Chondrocyte (in vitro differentiated cells): ENCODE results near the gene AGRN. TPM values are rescaled to one million over a fixed set of nuclear protein-coding genes. Genes with fewer than 3 reads are reported as not detected.
"Not testable (repeated sequence)": the region's sequence is repeated elsewhere in the genome, so short reads cannot be mapped to it uniquely, and the experiment has no call there.

Experiments
- DNase-seq: peaks from one replicate; pipeline ENCODE4 v3.0.0; 2021; ENCODE audit warnings: mixed read lengths, low spot score
- H3K27ac Mint-ChIP-seq: one replicate; pipeline ENCODE4 v1.8.0; 2021; ENCODE audit warnings: mild to moderate bottlenecking, moderate library complexity, mixed read lengths; ENCODE audit not compliant: unreplicated experiment
- H3K27me3 Mint-ChIP-seq: 2 replicates; pipeline ENCODE4 v1.8.0; 2021; ENCODE audit warnings: low read depth, mixed read lengths
- H3K36me3 Mint-ChIP-seq: 2 replicates; pipeline ENCODE4 v1.8.0; 2021; ENCODE audit warnings: low read depth, mixed read lengths
- H3K4me1 Mint-ChIP-seq: 2 replicates; pipeline ENCODE4 v1.8.0; 2021; ENCODE audit warnings: low read depth, mild to moderate bottlenecking, mixed read lengths
- H3K4me3 Mint-ChIP-seq: one replicate; pipeline ENCODE4 v1.8.0; 2021; ENCODE audit warnings: mild to moderate bottlenecking, moderate library complexity, mixed read lengths; ENCODE audit not compliant: unreplicated experiment
- H3K9me3 Mint-ChIP-seq: 2 replicates; pipeline ENCODE4 v1.8.0; 2021; ENCODE audit warnings: low read depth, mixed read lengths
- total RNA-seq: library from RNA; stranded (reverse); gene quantifications from 3 replicates; pipeline ENCODE4 v1.2.1, GENCODE V29; 2021
- TF ChIP-seq, protein P1 (sequence below): fragments of 200-600 bp; sonication (generic); IDR thresholded peaks from 2 replicates; pipeline ENCODE4 v1.5.0; 2021; ENCODE audit warnings: antibody characterized with exemption, mild to moderate bottlenecking, moderate library complexity

AGRN gene
- total RNA-seq, 1 donor from 2014 or later = 221 TPM

GRCh38 chr1:1013105-1013921, 6.6 kb upstream of the AGRN start, which contains the start of gene ISG15:
TSS of gene ISG15 (plus strand) at chr1:1013497. CDS start at chr1:1013574, 77 bp downstream.
- Mint-ChIP-seq H3K4me3 (peak within 1 kb of the TSS; percentile 86), H3K9me3 (no peaks in the 10 kb centered on the region), H3K27ac (peak within 1 kb of the TSS; percentile 96), H3K4me1 (peaks cover 22% of the 10 kb centered on the region), H3K27me3 (no peaks in the 10 kb centered on the region), H3K36me3 (peaks cover 2% of the 10 kb centered on the region)
- DNase-seq = no peak
- TF ChIP-seq, protein P1, sequence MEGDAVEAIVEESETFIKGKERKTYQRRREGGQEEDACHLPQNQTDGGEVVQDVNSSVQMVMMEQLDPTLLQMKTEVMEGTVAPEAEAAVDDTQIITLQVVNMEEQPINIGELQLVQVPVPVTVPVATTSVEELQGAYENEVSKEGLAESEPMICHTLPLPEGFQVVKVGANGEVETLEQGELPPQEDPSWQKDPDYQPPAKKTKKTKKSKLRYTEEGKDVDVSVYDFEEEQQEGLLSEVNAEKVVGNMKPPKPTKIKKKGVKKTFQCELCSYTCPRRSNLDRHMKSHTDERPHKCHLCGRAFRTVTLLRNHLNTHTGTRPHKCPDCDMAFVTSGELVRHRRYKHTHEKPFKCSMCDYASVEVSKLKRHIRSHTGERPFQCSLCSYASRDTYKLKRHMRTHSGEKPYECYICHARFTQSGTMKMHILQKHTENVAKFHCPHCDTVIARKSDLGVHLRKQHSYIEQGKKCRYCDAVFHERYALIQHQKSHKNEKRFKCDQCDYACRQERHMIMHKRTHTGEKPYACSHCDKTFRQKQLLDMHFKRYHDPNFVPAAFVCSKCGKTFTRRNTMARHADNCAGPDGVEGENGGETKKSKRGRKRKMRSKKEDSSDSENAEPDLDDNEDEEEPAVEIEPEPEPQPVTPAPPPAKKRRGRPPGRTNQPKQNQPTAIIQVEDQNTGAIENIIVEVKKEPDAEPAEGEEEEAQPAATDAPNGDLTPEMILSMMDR = no peak

DNA sequence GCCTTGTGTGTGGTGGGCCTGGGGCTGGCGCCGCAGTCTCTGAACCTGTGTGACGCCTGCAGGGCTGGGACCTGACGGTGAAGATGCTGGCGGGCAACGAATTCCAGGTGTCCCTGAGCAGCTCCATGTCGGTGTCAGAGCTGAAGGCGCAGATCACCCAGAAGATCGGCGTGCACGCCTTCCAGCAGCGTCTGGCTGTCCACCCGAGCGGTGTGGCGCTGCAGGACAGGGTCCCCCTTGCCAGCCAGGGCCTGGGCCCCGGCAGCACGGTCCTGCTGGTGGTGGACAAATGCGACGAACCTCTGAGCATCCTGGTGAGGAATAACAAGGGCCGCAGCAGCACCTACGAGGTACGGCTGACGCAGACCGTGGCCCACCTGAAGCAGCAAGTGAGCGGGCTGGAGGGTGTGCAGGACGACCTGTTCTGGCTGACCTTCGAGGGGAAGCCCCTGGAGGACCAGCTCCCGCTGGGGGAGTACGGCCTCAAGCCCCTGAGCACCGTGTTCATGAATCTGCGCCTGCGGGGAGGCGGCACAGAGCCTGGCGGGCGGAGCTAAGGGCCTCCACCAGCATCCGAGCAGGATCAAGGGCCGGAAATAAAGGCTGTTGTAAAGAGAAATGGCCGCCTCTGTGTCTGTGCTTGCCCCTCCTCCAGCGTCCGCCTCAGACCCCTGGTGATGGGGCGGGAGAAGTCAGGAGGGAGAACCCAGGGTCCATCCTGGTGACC, 5.8 kb upstream of the AGRN start:
- H3K27ac Mint-ChIP-seq = peak overlapping the region; percentile 96
- peaks cover 1% of the 10 kb centered on the region for H3K36me3 Mint-ChIP-seq
- TF ChIP-seq, protein P1 = no peak
- no peaks in the 10 kb centered on the region for H3K27me3 Mint-ChIP-seq
- H3K4me3 Mint-ChIP-seq = peak overlapping the region; percentile 86
- no peak for DNase-seq
- no peaks in the 10 kb centered on the region for H3K9me3 Mint-ChIP-seq
- H3K4me1 Mint-ChIP-seq = peaks cover 22% of the 10 kb centered on the region

- Mint-ChIP-seq H3K4me1 (peaks cover 22% of the 10 kb centered on the region), H3K27ac (peak overlapping the region; percentile 8), H3K27me3 (no peaks in the 10 kb centered on the region), H3K4me3 (no peak overlapping the region), H3K9me3 (no peaks in the 10 kb centered on the region), H3K36me3 (no peaks in the 10 kb centered on the region)
- TF ChIP-seq, protein P1 = peak; percentile 69
- DNase-seq = no peak
Observed at GRCh38 chr1:1014799-1015681, 4.9 kb upstream of the AGRN start.

DNA sequence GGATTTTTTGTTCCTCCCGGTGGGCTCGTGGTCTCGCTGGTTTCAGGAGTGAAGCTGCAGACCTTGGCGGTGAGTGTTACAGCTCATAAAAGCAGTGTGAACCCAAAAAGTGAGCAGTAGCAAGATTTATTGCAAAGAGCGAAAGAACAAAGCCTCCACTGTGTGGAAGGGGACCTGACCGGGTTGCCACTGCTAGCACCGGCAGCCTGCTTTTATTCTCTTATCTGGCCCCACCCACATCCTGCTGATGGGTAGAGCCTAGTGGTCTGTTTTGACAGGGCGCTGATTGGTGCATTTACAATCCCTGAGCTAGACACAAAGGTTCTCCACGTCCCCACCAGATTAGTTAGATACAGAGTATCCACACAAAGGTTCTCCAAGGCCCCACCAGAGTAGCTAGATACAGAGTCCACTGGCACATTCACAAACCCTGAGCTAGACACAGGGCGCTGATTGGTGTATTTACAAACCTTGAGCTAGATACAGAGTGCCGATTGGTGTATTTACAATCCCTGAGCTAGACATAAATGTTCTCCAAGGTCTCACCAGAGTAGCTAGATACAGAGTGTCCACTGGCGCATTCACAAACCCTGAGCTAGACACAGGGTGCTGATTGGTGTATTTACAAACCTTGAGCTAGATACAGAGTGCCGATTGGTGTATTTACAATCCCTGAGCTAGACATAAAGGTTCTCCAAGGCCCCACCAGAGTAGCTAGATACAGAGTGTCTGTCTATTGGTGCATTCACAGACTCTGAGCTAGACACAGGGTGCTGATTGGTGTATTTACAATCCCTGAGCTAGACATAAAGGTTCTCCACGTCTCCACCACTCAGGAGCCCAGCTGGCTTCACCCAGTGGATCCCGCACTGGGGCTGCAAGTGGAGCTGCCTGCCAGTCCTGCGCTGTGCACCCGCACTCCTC, 2.3 kb upstream of the AGRN start:
- H3K4me1 Mint-ChIP-seq = peaks cover 37% of the 10 kb centered on the region
- H3K36me3 Mint-ChIP-seq, DNase-seq, H3K27ac Mint-ChIP-seq, H3K4me3 Mint-ChIP-seq, H3K9me3 Mint-ChIP-seq, H3K27me3 Mint-ChIP-seq: not testable (repeated sequence)

- H3K27ac Mint-ChIP-seq, H3K27me3 Mint-ChIP-seq, H3K36me3 Mint-ChIP-seq, H3K9me3 Mint-ChIP-seq, DNase-seq, H3K4me3 Mint-ChIP-seq: not testable (repeated sequence)
- H3K4me1 Mint-ChIP-seq = peaks cover 36% of the 10 kb centered on the region
Observed at GRCh38 chr1:1018321-1018685, 1.6 kb upstream of the AGRN start.
